ENCODE data around the gene SPDEF. TPM values are rescaled to one million over a fixed set of nuclear protein-coding genes. Genes with fewer than 3 reads are reported as not detected.

SPDEF gene
- total RNA-seq, 1 experiment from 2014 or later: 0.77 TPM

DNA sequence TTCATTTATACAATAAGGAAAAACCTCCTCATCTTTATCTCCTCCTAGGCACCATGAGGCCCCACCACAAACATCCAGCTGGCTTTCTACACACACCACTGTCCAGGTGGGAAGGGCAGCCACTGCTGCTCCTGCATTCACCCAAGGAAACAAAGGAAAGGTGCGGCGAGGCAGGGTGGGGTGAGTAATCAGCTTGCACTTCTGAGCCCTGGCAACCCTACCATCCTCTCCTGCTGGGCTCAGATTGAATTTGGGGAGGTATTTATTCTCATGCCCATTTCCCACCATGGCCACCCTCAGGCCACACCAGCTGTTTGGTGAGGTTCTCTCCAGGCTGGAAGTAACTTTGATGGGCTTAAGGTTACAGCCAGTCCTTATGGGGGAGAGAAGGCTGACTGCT is 31.2 kb upstream of the SPDEF start:
- H3K4me1 ChIP-seq: no peaks in the 10 kb centered on the region
- BruUV-seq (replicated peaks): TSS peak; percentile 40
- Mint-ChIP-seq H3K36me3 (ENCODE audit: insufficient read depth, unreplicated experiment) (peaks cover 32% of the 10 kb centered on the region), H3K4me3 (ENCODE audit: unreplicated experiment) (no peak overlapping the region), H3K4me1 (ENCODE audit: low read depth, unreplicated experiment) (no peaks in the 10 kb centered on the region), H3K27ac (ENCODE audit: unreplicated experiment) (no peak overlapping the region), H3K27me3 (ENCODE audit: insufficient read depth, unreplicated experiment) (no peaks in the 10 kb centered on the region), H3K9me3 (ENCODE audit: unreplicated experiment) (no peaks in the 10 kb centered on the region)
- H3K4me3 ChIP-seq (ENCODE audit: low read depth, low read length): no peak overlapping the region
- TF ChIP-seq, protein P1, sequence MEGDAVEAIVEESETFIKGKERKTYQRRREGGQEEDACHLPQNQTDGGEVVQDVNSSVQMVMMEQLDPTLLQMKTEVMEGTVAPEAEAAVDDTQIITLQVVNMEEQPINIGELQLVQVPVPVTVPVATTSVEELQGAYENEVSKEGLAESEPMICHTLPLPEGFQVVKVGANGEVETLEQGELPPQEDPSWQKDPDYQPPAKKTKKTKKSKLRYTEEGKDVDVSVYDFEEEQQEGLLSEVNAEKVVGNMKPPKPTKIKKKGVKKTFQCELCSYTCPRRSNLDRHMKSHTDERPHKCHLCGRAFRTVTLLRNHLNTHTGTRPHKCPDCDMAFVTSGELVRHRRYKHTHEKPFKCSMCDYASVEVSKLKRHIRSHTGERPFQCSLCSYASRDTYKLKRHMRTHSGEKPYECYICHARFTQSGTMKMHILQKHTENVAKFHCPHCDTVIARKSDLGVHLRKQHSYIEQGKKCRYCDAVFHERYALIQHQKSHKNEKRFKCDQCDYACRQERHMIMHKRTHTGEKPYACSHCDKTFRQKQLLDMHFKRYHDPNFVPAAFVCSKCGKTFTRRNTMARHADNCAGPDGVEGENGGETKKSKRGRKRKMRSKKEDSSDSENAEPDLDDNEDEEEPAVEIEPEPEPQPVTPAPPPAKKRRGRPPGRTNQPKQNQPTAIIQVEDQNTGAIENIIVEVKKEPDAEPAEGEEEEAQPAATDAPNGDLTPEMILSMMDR (IDR thresholded peaks at IDR 0.05; ENCODE audit: insufficient read depth in 1 of 2, low read depth in 1 of 2, low read length in 1 of 2, severe bottlenecking in 1 of 2, unreplicated experiment in 1 of 2): no peak
- H3K9me3 ChIP-seq: no peaks in the 10 kb centered on the region
- DNase-seq: no peak
- intact Hi-C loops (cut with micrococcal nuclease; ENCODE audit: unreplicated experiment): no loop called here
- ChIA-PET POLR2A (no interaction called here), CTCF (no interaction called here)
- no peaks in the 10 kb centered on the region; the same call in 1 of the 2 replicates for H3K36me3 ChIP-seq (ENCODE audit: control insufficient read depth, insufficient read depth, low read length)
- no peaks in the 10 kb centered on the region for H3K27me3 ChIP-seq (replicated peaks; ENCODE audit: control insufficient read depth, insufficient read depth, low read length)

GRCh38 chr6:34586327-34587040 is 30.4 kb upstream of the SPDEF start:
- POLR2A ChIA-PET: no interaction called here
- H3K27me3 ChIP-seq (replicated peaks; ENCODE audit: control insufficient read depth, insufficient read depth, low read length): no peaks in the 10 kb centered on the region

GRCh38 chr6:34585512-34586061 is 29.5 kb upstream of the SPDEF start:
- TF ChIP-seq, protein P1 (IDR thresholded peaks at IDR 0.05; ENCODE audit: insufficient read depth in 1 of 2, low read depth in 1 of 2, low read length in 1 of 2, severe bottlenecking in 1 of 2, unreplicated experiment in 1 of 2): no peak
- H3K36me3 ChIP-seq (ENCODE audit: control insufficient read depth, insufficient read depth, low read length): no peaks in the 10 kb centered on the region; the same call in 1 of the 2 replicates
- no peaks in the 10 kb centered on the region for H3K9me3 ChIP-seq
- intact Hi-C loops (cut with micrococcal nuclease; ENCODE audit: unreplicated experiment): no loop called here
- H3K27me3 Mint-ChIP-seq (ENCODE audit: insufficient read depth, unreplicated experiment): no peaks in the 10 kb centered on the region
- no peak for DNase-seq
- H3K9me3 Mint-ChIP-seq (ENCODE audit: unreplicated experiment): no peaks in the 10 kb centered on the region
- BruUV-seq (replicated peaks): no TSS peak
- no peak overlapping the region for H3K27ac Mint-ChIP-seq (ENCODE audit: unreplicated experiment)
- H3K4me3 Mint-ChIP-seq (ENCODE audit: unreplicated experiment): no peak overlapping the region
- ChIA-PET POLR2A (no interaction called here), CTCF (no interaction called here)
- H3K4me3 ChIP-seq (ENCODE audit: low read depth, low read length): no peak overlapping the region
- H3K27me3 ChIP-seq (replicated peaks; ENCODE audit: control insufficient read depth, insufficient read depth, low read length): no peaks in the 10 kb centered on the region
- H3K36me3 Mint-ChIP-seq (ENCODE audit: insufficient read depth, unreplicated experiment): peaks cover 32% of the 10 kb centered on the region
- H3K4me1 ChIP-seq: no peaks in the 10 kb centered on the region
- no peaks in the 10 kb centered on the region for H3K4me1 Mint-ChIP-seq (ENCODE audit: low read depth, unreplicated experiment)

More at GRCh38 chr6:34586327-34587040, 30.4 kb upstream of the SPDEF start:
- no peaks in the 10 kb centered on the region; the same call in 1 of the 2 replicates for H3K36me3 ChIP-seq (ENCODE audit: control insufficient read depth, insufficient read depth, low read length)
- CTCF ChIA-PET: no interaction called here
- Mint-ChIP-seq H3K36me3 (ENCODE audit: insufficient read depth, unreplicated experiment) (peaks cover 32% of the 10 kb centered on the region), H3K4me1 (ENCODE audit: low read depth, unreplicated experiment) (no peaks in the 10 kb centered on the region), H3K27me3 (ENCODE audit: insufficient read depth, unreplicated experiment) (no peaks in the 10 kb centered on the region), H3K27ac (ENCODE audit: unreplicated experiment) (no peak overlapping the region), H3K4me3 (ENCODE audit: unreplicated experiment) (no peak overlapping the region), H3K9me3 (ENCODE audit: unreplicated experiment) (no peaks in the 10 kb centered on the region)
- H3K9me3 ChIP-seq: no peaks in the 10 kb centered on the region
- BruUV-seq (replicated peaks): no TSS peak
- TF ChIP-seq, protein P1 (IDR thresholded peaks at IDR 0.05; ENCODE audit: insufficient read depth in 1 of 2, low read depth in 1 of 2, low read length in 1 of 2, severe bottlenecking in 1 of 2, unreplicated experiment in 1 of 2): no peak
- intact Hi-C loops (cut with micrococcal nuclease; ENCODE audit: unreplicated experiment): no loop called here
- H3K4me3 ChIP-seq (ENCODE audit: low read depth, low read length): no peak overlapping the region
- DNase-seq: no peak
- H3K4me1 ChIP-seq: no peaks in the 10 kb centered on the region

All from Caco-2 (cell line).